ENCODE results near the gene ADAD1.
A peak's percentile ranks its signal among the peaks of the same experiment; 100 is the strongest.
"Not testable (repeated sequence)": the region's sequence is repeated elsewhere in the genome, so short reads cannot be mapped to it uniquely, and the experiment has no call there.

The ADAD1 gene

GRCh38 chr4:122378711-122379110 is at the start of gene ADAD1:
TSS of gene ADAD1 (plus strand) at chr4:122379011. CDS start at chr4:122380070, 1,059 bp downstream.
- DNase-seq (ENCODE audit: low read depth in 3 of 3, low spot score in 1 of 3) = no peak

- no peak for DNase-seq (ENCODE audit: low read depth in 3 of 3, low spot score in 1 of 3)
Observed at GRCh38 chr4:122329876-122330565, 48.8 kb upstream of the ADAD1 start.

DNA sequence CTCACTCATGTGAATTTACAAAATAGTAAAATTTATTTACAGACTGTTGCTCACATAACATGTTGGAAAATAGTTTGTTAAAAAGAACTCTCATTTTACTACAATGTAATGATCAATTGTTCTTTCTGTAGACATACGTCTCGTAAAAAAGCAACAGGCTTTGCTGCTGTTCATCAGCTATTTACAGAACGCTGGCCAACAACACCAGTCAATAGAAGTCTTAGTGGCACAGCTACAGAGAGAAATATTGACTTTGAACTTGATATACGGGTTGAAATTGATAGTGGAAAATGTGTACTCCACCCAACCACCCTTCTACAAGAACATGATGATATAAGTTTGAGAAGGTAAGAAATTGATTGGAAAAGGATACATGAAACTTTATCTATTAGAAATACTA is 47.6 kb upstream of the ADAD1 start:
- DNase-seq (ENCODE audit: low read depth in 3 of 3, low spot score in 1 of 3) = no peak

- no peak for DNase-seq (ENCODE audit: low read depth in 3 of 3, low spot score in 1 of 3)
Observed at GRCh38 chr4:122334828-122335227, 44.0 kb upstream of the ADAD1 start.

- no peak for DNase-seq (ENCODE audit: low read depth in 3 of 3, low spot score in 1 of 3)
Observed at GRCh38 chr4:122341886-122342285, 36.9 kb upstream of the ADAD1 start.

- DNase-seq (ENCODE audit: low read depth in 3 of 3, low spot score in 1 of 3) = no peak
Observed at GRCh38 chr4:122346036-122346435, 32.8 kb upstream of the ADAD1 start.

- no peak for DNase-seq (ENCODE audit: low read depth in 3 of 3, low spot score in 1 of 3)
Observed at GRCh38 chr4:122346503-122346902, 32.3 kb upstream of the ADAD1 start.

DNA sequence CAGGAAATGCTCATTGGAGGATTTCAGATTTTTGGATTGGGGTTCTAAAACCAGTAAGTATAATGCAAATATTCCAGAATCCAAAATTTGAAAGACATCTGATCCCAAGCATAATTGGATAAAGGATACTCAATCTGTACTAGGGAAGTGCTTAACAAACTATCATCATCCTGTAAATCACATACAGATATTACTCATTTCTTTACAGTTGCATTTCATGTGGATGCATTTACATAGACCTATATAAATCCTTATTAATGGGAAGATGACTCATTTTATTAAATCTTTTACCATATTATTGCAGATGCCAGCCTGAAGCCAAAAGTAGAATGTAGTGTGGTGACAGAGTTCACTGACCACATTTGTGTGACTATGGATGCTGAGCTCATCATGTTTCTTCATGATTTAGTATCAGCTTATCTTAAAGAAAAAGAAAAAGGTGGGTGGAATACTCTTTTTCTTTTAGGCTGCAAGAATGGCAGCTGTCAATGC is 22.4 kb upstream of the ADAD1 start:
- no peak for DNase-seq (ENCODE audit: low read depth in 3 of 3, low spot score in 1 of 3)

DNA sequence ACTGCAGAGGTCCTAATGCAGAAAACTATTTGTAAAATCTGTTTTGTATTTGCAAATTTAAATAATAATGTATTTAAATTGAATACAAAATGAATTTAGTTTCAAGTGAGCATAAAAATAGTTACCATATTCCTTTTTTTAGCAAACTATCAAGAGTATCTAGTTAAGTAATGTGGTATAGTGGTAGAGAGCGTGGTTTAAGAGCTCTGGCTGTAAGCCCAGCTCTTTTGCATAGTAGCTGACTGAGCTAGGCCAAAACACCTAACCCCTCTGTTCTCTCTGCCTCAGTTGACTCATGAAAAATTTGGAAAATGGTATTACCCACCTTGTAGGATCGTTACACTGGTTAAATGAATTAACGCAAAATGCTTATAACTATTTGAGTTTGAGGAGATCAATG is 18.1 kb upstream of the ADAD1 start:
- DNase-seq (ENCODE audit: low read depth in 3 of 3, low spot score in 1 of 3) = no peak

- DNase-seq (ENCODE audit: low read depth in 3 of 3, low spot score in 1 of 3) = no peak
Observed at GRCh38 chr4:122364700-122365404, 14.0 kb upstream of the ADAD1 start.

DNA sequence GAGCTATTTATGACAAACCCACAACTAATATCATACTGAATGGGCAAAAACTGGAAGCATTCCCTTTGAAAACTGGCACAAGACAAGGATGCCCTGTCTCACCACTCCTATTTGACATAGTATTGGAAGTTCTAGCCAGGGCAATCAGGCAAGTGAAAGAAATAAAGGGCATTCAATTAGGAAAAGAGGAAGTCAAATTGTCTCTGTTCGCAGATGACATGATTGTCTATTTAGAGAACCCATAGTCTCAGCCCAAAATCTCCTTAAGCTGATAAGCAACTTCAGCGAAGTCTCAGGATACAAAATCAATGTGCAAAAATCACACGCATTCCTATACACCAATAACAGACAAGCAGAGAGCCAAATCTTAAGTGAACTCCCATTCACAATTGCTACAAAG is 10.0 kb upstream of the ADAD1 start:
- DNase-seq (ENCODE audit: low read depth in 3 of 3, low spot score in 1 of 3) = not testable (repeated sequence)

- DNase-seq (ENCODE audit: low read depth in 3 of 3, low spot score in 1 of 3) = no peak
Observed at GRCh38 chr4:122377352-122377751, 1.5 kb upstream of the ADAD1 start.

- DNase-seq (ENCODE audit: low read depth in 3 of 3, low spot score in 1 of 3) = no peak
Observed at GRCh38 chr4:122379239-122379638, 428 bp downstream of the ADAD1 start.

GRCh38 chr4:122383341-122383740 is 4.5 kb downstream of the ADAD1 start:
- DNase-seq (ENCODE audit: low read depth in 3 of 3, low spot score in 1 of 3) = no peak

DNA sequence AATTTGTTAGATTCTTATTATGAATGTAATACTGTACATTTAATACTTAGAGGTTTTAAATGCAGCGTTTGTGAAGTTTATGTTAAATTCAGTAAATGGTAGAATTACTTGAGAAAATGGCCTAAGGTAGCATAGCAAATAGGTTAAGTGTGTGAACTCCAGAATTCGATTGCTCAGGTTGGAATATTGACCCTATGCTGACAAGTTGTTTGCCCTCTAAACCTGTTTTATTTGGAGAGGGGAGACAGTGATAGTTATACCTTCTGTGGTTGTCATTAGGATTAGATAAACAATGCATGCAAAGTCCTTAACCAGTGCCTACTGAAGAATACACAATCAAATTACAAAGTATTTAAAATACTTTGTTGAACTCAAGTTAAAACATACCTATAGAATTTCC is 5.4 kb downstream of the ADAD1 start:
- DNase-seq (ENCODE audit: low read depth in 3 of 3, low spot score in 1 of 3) = no peak

DNA sequence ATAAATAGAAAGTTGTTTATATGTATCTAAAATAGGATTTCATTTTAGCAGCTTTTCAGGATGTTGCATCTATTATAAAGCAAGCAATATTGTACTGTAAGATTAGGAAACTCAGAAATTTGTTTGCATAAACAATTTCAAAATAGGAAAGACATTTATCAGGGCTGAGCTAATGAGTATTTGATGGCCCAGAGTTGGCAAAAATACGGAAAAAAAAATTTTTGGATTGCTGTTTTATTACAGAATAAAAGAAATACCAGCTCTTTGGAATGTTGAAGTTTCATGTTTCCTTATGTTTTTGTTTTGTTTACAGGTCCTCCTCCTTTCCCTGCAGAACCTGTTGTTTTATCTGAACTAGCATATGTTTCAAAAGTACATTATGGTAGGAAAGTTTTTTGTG is 14.5 kb downstream of the ADAD1 start:
- no peak for DNase-seq (ENCODE audit: low read depth in 3 of 3, low spot score in 1 of 3)

DNA sequence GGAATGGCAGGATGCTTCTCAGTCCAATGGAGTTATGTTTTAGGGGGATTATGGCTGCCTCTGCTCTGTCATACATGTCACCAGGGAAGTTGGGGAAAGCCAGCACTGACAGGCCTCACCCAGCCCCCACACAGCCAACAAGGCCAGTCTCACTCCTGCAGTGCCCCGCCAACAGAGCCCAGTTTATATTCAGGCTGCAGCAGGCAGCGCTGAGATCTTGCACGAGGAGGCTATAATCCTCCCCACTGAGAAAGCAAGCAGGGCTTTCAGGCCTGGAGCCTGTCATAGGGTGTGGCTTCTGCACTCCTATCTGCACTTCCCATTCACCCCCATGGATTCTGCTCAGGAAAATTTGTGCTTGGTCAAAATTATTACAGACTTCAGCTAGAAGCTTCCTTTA is 25.1 kb downstream of the ADAD1 start:
- DNase-seq (ENCODE audit: low read depth in 3 of 3, low spot score in 1 of 3) = no peak

DNA sequence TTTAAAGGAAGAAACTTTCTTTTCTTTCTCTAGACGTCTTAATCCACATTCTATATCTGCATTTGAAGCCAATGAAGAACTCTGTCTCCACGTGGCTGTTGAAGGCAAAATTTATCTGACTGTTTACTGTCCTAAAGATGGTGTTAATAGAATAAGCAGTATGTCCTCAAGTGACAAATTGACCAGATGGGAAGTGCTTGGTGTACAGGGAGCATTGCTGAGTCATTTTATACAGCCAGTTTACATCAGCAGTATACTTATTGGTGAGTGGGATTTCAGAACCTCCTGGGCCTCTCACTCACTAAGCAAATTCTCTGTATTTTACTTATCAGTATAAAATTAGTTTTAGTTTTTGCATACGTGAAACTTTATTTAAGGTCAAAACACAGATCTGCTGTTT is 33.7 kb downstream of the ADAD1 start:
- DNase-seq (ENCODE audit: low read depth in 3 of 3, low spot score in 1 of 3) = no peak

- no peak for DNase-seq (ENCODE audit: low read depth in 3 of 3, low spot score in 1 of 3)
Observed at GRCh38 chr4:122423246-122423645, 44.4 kb downstream of the ADAD1 start.

DNA sequence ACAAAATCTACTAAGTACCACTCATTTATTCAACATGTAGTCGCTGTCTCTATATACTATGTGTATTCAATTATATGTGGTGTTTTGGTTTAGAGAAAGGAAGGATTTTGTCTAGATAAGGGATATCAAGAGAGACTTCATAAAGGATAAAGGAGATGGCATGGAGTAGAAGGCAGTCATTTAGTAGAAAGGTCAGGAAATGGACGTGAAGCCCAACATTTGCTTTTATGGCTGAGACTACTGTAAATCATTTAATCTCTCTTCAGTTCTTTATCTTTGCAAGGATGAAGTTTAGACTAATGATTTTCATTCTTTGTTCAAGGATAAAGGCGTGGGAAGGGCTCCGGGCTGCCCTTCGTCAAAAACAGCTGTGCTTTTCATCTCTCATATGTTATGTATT is 52.5 kb downstream of the ADAD1 start:
- DNase-seq (ENCODE audit: low read depth in 3 of 3, low spot score in 1 of 3) = no peak

DNA sequence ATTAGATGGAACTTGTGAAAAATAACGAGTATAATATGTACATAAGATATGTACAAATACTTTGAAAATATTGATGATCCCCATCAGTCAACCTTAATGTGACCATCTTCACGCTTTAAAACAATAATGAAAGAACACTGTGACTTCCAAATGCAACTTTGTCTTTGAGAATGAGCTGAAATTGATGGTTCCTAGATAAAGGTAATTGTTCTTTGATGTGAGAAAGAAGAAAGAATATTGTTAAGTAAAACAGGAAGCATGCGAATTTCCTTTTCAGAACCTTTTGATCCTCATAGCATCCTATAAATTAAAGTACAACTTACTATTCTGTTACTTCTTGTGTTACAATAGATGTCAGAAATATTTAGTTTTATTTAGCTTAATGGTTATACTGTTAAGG is 55.5 kb downstream of the ADAD1 start:
- no peak for DNase-seq (ENCODE audit: low read depth in 3 of 3, low spot score in 1 of 3)

DNA sequence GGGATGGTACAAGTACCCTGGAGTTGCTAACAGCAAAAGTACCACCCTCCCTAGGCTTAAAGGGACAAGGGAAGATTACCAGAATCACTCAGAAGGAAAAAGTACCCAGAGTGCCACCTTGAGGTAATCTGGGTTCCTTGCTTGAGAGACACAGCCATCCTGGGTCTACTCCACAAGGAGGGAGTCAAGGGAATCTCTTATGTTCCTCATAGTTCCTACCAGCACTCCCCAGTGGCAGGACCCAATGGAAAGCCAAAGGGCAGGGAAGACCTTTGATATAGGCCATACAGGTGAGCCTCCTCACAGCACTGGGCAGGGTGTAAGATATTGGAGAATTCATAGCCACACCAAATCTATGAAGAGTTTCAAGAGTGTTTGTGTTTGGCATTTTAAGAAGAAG is 72.0 kb downstream of the ADAD1 start:
- peak in 1 of 3 donors; percentile 15 for DNase-seq (ENCODE audit: low read depth in 3 of 3, low spot score in 1 of 3)
